NCI-H1092 treated with DMSO at 0.1 percent for 48 hours (cell line): Measurements from ENCODE around the gene HOXC10.

Experiments
- DNase-seq: peaks from one replicate; lab custom pipeline; 2025; lab: John Stamatoyannopoulos, UW

Gene HOXC10

DNA sequence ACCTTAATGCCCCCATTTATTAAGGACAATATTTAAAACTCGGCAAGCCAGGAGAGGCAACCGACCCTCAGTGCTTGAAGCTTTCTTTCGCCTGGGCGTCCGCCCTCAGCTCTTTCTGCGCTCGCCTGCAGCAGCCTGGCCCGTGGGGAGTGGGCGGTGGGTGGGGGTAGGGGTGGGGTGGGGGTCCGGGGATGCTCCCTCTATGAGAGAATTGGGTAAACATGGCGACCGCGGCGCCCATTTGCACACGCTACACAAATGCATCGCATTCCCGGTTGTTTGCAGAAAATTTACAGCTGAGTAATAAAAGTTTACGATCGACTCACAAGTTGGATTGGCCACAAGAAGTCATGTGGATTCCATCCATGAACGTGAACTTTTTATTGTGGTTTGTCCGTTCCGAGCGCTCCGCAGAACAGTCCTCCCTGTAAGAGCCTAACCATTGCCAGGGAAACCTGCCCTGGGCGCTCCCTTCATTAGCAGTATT is 31.6 kb downstream of the HOXC10 start:
- peak; percentile 75 for DNase-seq

DNA sequence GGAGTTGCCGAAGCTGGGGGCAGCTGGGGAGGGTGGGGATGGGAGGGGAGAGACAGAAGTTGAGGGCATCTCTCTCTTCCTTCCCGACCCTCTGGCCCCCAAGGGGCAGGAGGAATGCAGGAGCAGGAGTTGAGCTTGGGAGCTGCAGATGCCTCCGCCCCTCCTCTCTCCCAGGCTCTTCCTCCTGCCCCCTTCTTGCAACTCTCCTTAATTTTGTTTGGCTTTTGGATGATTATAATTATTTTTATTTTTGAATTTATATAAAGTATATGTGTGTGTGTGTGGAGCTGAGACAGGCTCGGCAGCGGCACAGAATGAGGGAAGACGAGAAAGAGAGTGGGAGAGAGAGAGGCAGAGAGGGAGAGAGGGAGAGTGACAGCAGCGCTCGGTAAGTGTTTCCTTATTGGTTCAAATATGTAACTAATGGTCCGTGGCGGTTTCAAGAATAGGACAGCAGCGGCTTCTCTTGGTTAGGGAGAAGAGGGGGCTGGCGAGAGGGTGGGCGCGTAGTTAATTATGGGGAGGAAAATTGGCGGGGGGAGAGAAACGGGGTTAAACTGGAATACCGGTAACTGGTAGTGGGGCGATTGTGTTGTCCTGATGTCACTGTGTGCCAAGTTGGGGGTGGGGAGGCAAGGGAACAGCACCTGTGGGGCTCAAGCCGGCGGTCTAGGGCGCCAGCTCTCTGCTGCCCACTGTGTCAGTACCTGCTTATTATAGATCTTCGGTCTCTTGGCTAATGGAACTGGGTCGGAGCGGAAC is 32.3 kb downstream of the HOXC10 start:
- peak; percentile 98 for DNase-seq

DNA sequence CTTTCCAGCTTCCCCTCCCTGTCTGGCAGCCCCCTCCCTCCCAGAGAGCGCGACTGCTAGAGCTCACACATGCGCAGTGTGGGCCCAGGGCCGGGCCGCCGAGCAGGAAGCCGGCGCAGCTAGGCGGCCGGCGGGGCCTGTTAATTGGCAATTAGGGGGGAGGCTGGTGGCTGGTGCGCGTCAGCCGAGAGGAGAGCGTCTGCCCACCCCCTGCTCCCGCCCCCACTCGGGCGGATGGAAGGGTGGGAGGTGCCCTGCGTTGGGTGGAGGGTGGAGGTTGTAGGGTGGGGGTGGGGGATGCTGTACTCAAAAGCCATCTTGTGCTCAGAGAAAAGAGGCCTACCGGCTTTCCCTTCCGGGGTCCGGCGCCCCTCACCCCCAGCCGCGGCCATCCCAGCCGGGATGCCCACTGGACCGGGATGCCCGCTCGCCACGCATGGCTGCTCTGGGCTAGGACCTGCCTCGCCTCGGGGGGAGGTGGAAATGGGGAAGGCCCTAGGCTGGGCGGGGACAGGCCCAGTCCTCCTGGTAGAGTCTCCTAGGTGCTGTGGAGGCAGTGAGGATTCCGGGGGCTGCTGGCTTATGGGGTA is 33.0 kb downstream of the HOXC10 start:
- DNase-seq, result peak; percentile 98

DNA sequence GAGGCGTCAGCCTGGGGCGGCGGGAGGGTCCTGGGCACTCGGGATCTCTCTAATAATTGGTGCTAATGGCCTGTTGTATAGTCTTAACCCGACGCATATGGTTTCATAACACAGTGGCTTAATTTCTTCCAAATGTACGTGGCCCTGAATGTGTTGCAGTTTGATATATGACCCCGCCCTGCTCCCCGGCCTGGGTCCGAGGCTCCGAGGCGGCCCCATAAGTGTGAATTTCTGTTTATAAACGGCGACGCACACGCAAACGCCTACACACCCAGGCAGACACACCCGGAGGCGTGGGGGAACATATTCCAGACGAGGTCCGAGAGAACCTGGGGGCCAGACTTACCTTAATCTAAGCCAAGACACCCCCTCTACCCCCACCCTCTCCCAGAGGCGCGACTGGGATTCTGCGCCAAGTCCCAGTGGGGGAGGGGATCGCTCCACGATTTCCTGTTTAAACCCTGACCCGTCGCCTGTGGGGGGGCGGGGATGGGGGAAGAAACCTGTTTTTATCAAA is 33.6 kb downstream of the HOXC10 start:
- DNase-seq, result no peak

DNA sequence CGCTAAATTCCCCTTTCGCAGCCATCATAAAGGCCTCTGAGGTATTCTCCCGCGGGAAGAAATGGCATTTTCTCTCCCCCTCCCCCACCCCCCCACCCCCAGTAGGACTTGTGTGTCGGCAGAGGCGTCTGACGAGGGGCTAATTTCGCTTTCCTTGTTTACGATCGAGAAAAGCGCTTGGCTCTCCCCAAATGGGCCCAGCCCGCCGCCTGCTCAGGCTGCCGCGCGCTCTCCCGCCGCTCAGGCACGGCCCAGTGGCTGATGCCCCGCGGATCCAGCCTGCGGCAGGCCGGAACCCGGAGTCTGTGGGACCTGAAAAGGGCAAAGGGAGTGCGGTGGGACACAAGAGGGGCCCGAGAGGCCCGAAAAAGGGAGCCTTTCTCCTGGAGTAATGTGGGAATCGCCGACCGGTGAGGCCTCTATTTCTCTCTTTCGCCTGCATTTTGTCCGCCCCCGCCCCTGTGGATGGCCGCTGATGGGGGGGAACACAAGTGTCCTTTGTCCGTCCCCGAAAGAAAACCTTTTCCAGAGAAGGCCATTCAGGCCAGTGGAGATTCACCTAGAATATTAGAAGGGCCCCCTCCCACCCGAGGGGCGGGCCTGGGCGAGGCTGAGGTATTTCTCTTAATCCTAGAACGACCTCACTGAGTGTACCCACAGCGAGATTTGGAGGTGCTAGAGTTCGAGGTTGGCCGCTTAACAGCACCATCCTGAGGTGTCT is 34.3 kb downstream of the HOXC10 start:
- no peak for DNase-seq

DNA sequence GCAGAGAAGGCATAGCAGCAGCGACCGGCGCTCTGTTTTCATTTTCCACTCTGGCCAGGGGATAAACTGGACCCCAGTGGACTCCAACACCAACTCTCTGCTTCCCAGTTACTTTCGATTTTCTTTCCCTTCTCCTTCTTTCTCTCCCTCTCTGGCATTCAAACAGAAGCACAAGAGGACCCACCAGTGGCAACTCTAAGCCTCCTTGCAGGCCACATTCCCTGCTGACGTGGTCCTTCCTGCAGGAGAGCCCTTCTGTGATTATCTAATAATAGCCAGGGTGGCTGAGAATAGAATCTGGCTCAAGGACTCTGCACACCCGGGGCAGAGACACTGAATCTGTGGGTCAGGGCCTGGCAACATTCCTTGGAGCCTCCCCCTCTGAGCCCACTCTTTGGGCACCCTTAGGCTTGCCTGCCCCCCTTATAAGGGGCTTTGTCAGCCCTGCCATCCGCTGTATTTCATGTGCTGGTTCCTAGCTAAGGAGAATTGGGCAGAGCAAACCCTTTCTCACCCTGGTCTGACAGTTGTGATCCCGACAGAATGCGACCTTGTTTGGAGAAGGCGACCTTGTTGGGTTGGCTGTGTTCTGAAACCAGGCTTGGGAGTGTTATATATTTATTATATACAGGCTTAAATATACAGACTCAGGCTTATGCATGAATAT is 35.1 kb downstream of the HOXC10 start:
- no peak for DNase-seq

DNA sequence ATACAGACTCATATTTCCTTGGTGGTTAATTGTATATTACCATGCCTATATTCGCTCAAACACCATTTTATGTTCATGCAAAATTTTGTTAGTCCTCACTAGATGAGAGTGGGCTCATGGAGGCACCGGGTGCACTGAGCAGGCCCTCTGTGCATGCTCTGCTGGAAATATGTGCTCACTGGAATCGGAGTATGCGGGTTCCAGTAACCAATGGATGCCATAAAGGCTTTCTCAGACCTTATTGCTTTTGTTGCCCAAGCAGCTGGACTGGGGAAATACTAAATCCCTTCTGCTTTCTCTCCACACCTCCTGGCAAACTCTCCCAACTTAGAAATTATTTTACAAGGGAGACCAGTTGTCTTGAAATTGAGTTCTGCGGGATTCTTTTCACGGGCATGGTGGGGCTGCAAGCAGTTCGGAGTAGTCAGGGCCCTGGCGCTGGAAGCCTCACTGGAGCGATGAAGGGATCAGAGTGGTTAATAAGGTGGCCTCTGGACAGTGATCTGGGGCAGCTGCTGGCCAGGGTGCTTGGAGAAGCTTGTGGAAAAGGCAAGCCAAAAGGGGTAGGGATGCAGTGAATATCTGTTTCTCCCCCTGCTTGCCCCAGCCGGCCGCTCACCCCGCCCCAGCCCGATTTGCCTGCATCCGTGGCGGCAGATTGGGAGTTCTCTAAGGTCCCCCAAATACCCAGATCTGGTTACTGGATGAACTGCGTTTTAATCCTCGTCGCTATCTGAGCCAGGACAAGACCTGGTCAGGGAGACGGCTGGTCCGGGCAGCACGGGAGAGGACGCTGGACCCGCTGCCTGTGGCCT is 35.9 kb downstream of the HOXC10 start:
- DNase-seq, result no peak

DNA sequence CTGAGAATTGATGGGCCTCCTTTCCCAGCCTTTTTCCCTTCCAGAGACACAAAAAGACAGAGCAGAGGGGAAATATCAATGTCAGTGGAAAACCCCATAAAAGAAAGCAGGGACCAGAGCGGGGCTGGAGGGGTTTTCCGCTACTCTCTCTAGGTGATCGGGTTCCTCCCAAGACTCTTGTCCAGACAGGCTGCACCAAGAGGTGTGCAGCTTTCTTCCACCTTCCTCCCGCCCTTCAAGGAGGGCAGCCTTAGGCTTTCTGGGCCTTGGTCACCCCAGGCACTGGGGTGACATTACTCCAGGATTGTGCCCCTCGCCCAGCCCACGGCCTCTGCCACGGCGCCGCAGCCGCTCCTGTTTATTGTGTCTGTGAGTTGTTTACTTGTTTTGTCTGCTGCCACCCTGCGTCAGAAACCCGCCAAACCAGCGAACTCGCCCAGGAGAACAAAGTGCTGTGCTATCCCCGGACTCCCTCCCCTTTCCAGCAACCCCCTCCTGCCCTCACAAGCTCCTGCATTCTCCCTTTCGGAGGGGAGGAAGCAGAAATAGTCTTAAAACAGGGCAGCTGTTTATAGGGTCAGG is 36.6 kb downstream of the HOXC10 start:
- DNase-seq, result no peak

DNA sequence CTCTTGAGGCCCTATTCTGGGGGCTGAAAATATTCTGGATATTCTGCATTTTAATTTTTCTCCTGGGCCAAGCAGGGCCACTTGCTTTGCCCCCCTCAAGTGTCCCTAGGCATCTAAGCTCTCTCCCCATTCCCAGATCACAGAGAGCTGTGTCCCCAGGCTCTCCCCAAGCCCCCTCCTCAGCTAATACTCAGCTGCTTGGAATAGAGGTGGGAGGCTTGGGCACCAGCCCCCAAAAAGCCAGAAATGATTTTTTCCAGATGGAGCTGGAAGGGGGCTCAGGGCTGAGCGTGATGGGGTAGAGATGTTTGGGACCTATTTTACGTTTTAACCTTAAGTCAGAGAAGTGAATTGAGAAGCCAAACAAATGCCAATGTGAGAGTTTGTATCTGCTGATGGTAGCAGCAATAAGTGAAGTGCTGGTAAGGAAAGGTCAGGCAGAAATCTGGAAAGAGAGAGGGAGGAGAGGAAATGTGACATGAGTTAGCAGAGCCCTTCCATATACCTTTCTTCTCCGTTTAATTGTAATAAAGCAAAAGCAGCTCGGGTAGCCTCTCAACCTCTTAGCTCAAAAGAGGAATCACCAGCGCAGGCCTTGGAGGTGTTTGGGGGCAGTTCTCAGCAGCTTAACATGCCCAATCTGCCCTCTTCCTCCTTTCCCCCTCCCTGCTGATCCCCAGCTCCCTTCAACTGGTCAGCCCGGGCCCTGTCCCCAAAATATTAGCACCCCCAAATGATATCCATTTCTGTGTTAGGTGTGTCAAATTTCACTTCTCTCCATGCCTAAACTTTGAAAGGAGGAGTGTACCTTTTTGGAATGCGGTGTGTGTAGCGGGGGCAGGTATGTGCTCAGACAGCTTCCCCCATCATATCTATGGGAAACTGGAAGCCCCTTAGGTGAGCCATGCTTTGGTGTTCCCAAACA is 38.3 kb downstream of the HOXC10 start:
- DNase-seq, result no peak

DNA sequence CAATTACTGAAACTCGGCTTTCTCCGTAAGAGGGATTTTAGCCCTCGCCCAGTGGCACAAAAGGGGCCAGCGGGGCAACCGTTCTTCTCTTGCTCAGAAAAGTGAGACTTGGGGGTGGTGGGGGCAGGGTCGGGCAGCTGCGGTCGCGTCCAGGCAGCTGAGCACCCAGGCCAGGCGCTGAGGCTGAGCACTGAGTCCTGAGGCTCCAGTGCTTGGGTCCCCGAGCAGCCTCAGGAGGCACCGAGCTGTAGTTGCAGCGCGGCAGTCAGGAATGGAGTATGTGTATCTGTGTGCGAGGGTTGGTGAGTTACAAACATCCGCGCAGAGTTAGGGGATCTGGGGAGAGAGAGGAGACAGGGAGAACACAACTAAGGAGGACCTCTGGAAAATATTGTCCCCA is 39.2 kb downstream of the HOXC10 start:
- no peak for DNase-seq

DNA sequence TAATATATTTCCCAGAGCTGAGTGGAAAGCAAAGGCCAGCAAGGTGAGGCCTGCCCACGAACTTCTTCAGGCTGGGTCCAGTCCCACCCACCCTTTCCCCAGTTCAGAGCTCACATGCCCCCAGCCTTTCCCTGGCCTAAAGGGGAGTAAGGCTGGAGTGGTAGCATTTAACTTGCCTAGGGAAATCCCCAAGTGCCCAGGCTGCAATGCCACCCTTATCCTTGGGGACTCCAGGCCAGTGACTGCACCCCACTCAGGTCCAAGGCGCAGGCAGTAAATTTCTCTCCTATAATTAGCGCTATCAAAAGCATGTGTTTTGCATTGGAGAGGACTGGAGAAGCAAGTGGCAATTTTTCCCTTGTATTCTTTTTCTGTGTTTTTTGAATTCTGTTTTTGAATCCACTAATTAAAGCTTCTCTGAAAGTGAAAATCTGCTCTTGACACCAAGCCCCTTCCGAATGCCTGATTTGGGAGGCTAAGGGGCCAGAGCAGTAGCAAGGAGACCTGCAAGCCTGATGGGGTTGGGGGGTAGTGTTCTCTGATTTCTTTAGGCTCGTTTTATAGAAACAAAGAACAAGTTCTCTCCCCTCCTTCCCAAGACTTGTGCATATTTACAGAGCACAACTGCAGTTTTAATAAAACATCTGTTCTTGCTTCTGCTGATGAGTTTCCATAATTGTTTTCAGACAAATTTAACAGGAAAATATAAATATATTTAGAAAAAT is 39.8 kb downstream of the HOXC10 start:
- DNase-seq, result no peak

DNA sequence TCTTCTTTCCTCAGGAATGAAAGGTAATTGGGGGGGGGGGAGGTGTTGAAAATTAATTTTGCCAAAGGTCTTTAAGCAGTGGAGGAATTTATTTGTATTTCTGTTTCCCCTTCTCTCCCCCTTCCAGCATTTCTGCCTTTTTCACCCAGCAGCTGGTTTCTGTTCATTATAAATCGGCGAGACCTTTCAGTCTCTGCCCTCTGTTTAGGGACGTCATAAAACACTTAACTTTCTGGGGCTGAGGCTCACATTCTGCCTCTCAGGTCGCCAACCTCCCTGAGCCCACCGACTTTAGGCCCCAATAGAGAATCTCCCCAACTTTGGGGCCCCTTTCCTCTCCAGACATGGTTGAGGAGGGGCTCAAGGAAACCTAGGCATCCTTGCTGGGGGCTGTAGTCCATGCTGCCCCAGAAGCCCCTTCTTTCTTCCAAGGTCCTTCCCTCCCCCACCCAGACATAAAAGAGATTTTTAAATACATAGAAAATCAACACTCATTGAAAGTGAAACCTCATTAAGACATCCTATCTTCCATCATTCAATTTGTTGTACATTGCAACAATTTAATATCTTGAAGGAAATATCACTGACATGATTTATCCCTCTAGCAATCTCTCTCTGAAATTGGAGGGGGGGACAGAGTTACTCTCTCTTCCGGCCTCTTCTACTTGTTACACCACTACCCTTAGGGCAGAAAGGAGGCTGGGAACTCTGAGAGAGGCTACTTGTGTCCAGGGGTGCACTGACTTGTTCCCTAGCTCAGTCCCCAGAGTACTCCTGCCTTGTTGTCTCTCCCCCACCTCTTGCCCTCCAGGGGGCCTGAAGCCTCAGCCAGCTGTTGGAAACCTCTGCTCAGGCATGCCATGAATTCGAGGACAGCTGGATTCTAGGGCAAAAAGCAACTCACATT is 40.8 kb downstream of the HOXC10 start:
- DNase-seq, result no peak

DNA sequence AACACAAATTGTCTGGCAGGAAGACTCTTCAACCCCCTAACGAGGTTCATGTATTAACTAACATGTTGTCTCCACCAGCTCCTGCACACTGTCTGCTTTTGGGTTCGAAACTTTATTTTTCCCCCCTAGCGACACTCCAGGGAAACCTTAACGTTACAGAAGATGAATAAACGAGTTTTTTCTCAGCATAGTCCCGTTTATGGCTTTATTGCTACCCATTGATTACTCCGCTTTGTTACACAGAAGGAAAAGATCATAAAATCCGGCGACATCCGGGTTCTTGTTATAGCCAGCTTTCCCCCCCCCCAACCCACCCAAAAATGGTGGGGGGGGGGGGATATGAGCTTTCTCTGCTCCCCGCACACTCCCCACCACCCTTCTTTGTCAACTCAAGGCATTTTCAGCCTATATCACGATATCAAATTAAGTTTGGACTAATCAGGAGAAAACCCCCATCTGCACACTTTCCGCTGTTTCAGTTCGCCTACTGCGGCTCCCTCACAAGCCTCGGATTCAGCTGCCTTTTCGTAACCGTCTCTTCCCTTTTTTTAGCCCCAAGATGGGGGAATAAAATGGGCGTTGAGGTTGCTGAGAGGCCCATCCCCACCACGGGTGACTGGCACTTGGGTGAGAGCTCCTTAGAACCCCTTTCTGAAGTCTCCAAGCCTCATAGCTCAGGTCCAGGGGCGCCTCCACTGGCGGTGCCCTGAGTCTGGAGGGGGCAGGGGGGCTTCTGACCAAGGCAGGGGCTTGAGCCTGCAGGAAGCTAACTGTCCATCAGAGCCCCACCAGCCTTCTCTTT is 41.9 kb downstream of the HOXC10 start:
- DNase-seq, result no peak

DNA sequence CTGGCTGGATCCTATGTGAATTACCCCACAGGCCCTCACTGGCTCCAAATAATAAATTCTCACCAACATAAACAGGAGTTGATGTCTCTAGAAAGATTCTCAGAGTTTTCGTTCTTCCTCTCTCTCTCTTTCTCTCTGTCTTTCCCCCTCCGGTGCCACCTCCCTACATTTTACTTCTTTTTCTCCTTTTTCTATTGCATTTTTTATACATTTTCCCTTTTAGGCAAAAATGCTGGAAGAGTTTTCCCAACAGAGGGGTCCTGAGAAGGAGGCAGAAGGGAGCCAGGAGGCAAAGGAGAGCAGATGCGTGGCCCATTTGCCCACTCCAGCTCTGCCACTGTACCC is 42.5 kb downstream of the HOXC10 start:
- no peak for DNase-seq

DNA sequence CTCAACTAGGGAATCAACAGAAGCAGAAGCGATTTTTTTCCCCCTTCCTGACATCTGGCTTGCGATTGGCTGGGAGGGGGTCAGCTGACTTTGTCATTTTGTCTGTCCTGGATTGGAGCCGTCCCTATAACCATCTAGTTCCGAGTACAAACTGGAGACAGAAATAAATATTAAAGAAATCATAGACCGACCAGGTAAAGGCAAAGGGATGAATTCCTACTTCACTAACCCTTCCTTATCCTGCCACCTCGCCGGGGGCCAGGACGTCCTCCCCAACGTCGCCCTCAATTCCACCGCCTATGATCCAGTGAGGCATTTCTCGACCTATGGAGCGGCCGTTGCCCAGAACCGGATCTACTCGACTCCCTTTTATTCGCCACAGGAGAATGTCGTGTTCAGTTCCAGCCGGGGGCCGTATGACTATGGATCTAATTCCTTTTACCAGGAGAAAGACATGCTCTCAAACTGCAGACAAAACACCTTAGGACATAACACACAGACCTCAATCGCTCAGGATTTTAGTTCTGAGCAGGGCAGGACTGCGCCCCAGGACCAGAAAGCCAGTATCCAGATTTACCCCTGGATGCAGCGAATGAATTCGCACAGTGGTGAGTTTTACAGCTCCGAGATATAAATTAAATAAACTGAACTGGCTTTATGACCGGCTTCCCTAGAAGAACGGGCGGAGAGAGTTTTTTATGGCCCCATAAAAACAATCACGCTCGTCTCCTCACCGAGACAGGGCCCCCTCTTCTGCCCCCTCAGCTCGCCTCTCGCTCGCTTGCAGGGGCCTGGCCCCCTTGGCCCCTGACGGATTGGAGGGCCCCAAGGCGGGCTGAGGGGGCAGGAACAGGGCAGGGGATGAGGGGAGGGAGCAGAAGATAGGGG is 43.6 kb downstream of the HOXC10 start, which contains the start of gene HOXC6:
TSS of gene HOXC6 (plus strand) at position 127 of the 888 bp plus-strand sequence. CDS start at position 209, 82 bp downstream.
- peak; percentile 69 for DNase-seq
